ENCODE measurements around the gene DNAH12. TPM values are rescaled to one million over a fixed set of nuclear protein-coding genes. Genes with fewer than 3 reads are reported as not detected.
A peak's percentile ranks its signal among the peaks of the same experiment; 100 is the strongest.

The DNAH12 gene
- total and polyA plus RNA-seq, 2 experiments from 2014 or later = not detected

DNA sequence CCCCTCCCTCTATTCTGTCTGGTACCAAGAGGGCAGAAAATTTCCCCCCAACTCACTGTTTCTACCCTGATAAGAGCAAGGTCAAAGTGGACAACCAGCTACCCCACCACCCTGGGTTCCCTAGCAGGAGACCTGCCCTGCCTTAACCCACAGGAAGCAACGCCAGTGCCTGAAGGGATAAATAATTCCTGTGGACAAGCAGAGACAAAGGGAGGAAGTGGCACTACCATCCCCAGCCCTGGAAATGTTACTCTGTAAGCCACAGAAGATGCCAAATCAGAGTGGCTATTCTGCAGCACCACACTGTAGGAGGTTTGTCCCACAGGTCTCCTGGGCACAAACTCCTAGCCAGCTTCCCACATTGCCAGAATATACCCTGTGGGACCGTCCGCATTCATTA, 80.1 kb downstream of the DNAH12 start:
- H3K36me3 Mint-ChIP-seq (ENCODE audit: low read depth) = no peaks in the 10 kb centered on the region

More for the DNA sequence above, 80.1 kb downstream of the DNAH12 start:
- Histone ChIP-seq H2AFZ (peak overlapping the region; percentile 74), H3K27ac (ENCODE audit: low read depth) (no peak overlapping the region), H3F3A (replicated peaks; ENCODE audit: low read depth) (no peaks in the 10 kb centered on the region), H3K36me3 (ENCODE audit: insufficient read depth) (no peaks in the 10 kb centered on the region), H3K4me2 (no peak overlapping the region), H3K79me2 (replicated peaks; ENCODE audit: insufficient read depth) (no peaks in the 10 kb centered on the region), H3K4me3 (no peak overlapping the region), H4K20me1 (replicated peaks; ENCODE audit: insufficient read depth) (no peaks in the 10 kb centered on the region), H3K4me1 (ENCODE audit: insufficient read depth) (no peaks in the 10 kb centered on the region), H3K27me3 (ENCODE audit: insufficient read depth) (no peaks in the 10 kb centered on the region), H3K9me2 (ENCODE audit: insufficient read depth) (no peaks in the 10 kb centered on the region)
- no peak overlapping the region for H3K4me3 Mint-ChIP-seq
- ATAC-seq (no peak), DNase-seq (ENCODE audit: low spot score) (no peak)
- no peak overlapping the region for H3K27ac Mint-ChIP-seq
- H3K27me3 Mint-ChIP-seq (ENCODE audit: insufficient read depth, low read depth, poor library complexity) = no peaks in the 10 kb centered on the region
- no peaks in the 10 kb centered on the region for H3K4me1 Mint-ChIP-seq
- no peaks in the 10 kb centered on the region for H3K9me3 Mint-ChIP-seq
- TF ChIP-seq, protein P1, sequence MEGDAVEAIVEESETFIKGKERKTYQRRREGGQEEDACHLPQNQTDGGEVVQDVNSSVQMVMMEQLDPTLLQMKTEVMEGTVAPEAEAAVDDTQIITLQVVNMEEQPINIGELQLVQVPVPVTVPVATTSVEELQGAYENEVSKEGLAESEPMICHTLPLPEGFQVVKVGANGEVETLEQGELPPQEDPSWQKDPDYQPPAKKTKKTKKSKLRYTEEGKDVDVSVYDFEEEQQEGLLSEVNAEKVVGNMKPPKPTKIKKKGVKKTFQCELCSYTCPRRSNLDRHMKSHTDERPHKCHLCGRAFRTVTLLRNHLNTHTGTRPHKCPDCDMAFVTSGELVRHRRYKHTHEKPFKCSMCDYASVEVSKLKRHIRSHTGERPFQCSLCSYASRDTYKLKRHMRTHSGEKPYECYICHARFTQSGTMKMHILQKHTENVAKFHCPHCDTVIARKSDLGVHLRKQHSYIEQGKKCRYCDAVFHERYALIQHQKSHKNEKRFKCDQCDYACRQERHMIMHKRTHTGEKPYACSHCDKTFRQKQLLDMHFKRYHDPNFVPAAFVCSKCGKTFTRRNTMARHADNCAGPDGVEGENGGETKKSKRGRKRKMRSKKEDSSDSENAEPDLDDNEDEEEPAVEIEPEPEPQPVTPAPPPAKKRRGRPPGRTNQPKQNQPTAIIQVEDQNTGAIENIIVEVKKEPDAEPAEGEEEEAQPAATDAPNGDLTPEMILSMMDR (conservative IDR thresholded peaks at IDR 0.05; ENCODE audit: low read depth in 2 of 2) = no peak
- TF ChIP-seq REST (IDR thresholded peaks at IDR 0.05; ENCODE audit: unreplicated experiment) = no peak
- no peak for TF ChIP-seq ZNF331 (CRISPR knock-in tag; IDR thresholded peaks at IDR 0.05; ENCODE audit: low read depth)
- TF ChIP-seq JUNB (IDR thresholded peaks at IDR 0.05; ENCODE audit: unreplicated experiment) = no peak
- no peak for TF ChIP-seq EZH2phosphoT487 (IDR thresholded peaks at IDR 0.05; ENCODE audit: unreplicated experiment)
- TF ChIP-seq EZH2 (IDR thresholded peaks at IDR 0.05; ENCODE audit: low read depth, unreplicated experiment) = no peak
- no peak for TF ChIP-seq POLR2AphosphoS5 (IDR thresholded peaks at IDR 0.05; ENCODE audit: low read depth)

Data from GM23338 (cell line).